GM23338 (cell line): ENCODE results near the gene CACNA1F. TPM values are rescaled to one million over a fixed set of nuclear protein-coding genes. Genes with fewer than 3 reads are reported as not detected.

ENCODE experiments used
- ATAC-seq: fragments of 200-7000 bp; cut with Tn5 transposase; 3 replicates; pipeline ENCODE4 v1.9.1; 2020
- DNase-seq: peaks from one replicate; pipeline ENCODE4 v3.0.0-alpha.2; 2015; ENCODE audit warnings: low spot score
- H2AFZ ChIP-seq: fragments of 200-600 bp; sonication (generic); 2 replicates; pipeline ENCODE4 v1.8.0; 2016; ENCODE audit warnings: antibody characterized with exemption, mild to moderate bottlenecking, moderate library complexity
- H3F3A ChIP-seq: fragments of 200-600 bp; sonication (generic); replicated peaks from 2 replicates; pipeline ENCODE4 v1.8.0; 2017; ENCODE audit warnings: antibody characterized with exemption, mixed run types, low read depth
- H3K27ac ChIP-seq: fragments of 200-600 bp; sonication (generic); 2 replicates; pipeline ENCODE4 v1.6.1; 2016; ENCODE audit warnings: low read depth
- H3K27me3 ChIP-seq: fragments of 200-600 bp; sonication (generic); 2 replicates; pipeline ENCODE4 v1.8.0; 2016; ENCODE audit warnings: mild to moderate bottlenecking, mixed run types, moderate library complexity; ENCODE audit not compliant: insufficient read depth
- H3K36me3 ChIP-seq: fragments of 200-600 bp; sonication (generic); 2 replicates; pipeline ENCODE4 v1.8.0; 2016; ENCODE audit warnings: mild to moderate bottlenecking; ENCODE audit not compliant: insufficient read depth
- H3K4me1 ChIP-seq: fragments of 200-600 bp; sonication (generic); 2 replicates; pipeline ENCODE4 v1.8.0; 2016; ENCODE audit warnings: mild to moderate bottlenecking, moderate library complexity; ENCODE audit not compliant: insufficient read depth
- H3K4me2 ChIP-seq: fragments of 200-600 bp; sonication (generic); 2 replicates; pipeline ENCODE4 v1.7.1; 2017; ENCODE audit warnings: mixed run types
- H3K4me3 ChIP-seq: fragments of 200-600 bp; sonication (generic); 2 replicates; pipeline ENCODE4 v1.6.1; 2016; ENCODE audit warnings: mixed run types
- H3K79me2 ChIP-seq: fragments of 200-600 bp; sonication (generic); replicated peaks from 2 replicates; pipeline ENCODE4 v1.8.0; 2017; ENCODE audit warnings: mild to moderate bottlenecking; ENCODE audit not compliant: insufficient read depth
- H3K9me2 ChIP-seq: fragments of 200-600 bp; sonication (generic); 2 replicates; pipeline ENCODE4 v1.8.0; 2017; ENCODE audit not compliant: insufficient read depth
- H4K20me1 ChIP-seq: fragments of 200-600 bp; sonication (generic); replicated peaks from 2 replicates; pipeline ENCODE4 v1.8.0; 2017; ENCODE audit warnings: mild to moderate bottlenecking; ENCODE audit not compliant: insufficient read depth
- H3K27ac Mint-ChIP-seq: 2 replicates; pipeline ENCODE4 v1.8.0; 2020; ENCODE audit warnings: inconsistent platforms, mild to moderate bottlenecking, moderate library complexity, mixed read lengths
- H3K27me3 Mint-ChIP-seq: 3 replicates; pipeline ENCODE4 v1.8.0; 2022; ENCODE audit warnings: low read depth, mild to moderate bottlenecking, moderate library complexity, mixed read lengths, inconsistent platforms; ENCODE audit not compliant: insufficient read depth, poor library complexity
- H3K36me3 Mint-ChIP-seq: 3 replicates; pipeline ENCODE4 v1.8.0; 2021; ENCODE audit warnings: low read depth, mild to moderate bottlenecking, inconsistent platforms, moderate library complexity, mixed read lengths
- H3K4me1 Mint-ChIP-seq: 3 replicates; pipeline ENCODE4 v1.8.0; 2020; ENCODE audit warnings: mild to moderate bottlenecking, inconsistent platforms, mixed read lengths
- H3K4me3 Mint-ChIP-seq: 3 replicates; pipeline ENCODE4 v1.8.0; 2021; ENCODE audit warnings: moderate library complexity, mild to moderate bottlenecking, inconsistent platforms, mixed read lengths
- H3K9me3 Mint-ChIP-seq: 3 replicates; pipeline ENCODE4 v1.8.0; 2020; ENCODE audit warnings: moderate library complexity, mild to moderate bottlenecking, inconsistent platforms, mixed read lengths
- CREB1 ChIP-seq: fragments of 250-450 bp; sonication (Bioruptor Pico); IDR thresholded peaks from 2 replicates; pipeline ENCODE4 v1.5.0; 2020; ENCODE audit warnings: low read depth, mild to moderate bottlenecking, moderate library complexity
- EZH2phosphoT487 ChIP-seq: fragments of 200-600 bp; sonication (generic); IDR thresholded peaks from one replicate; pipeline ENCODE4 v1.8.1; 2018; ENCODE audit warnings: antibody characterized with exemption; ENCODE audit not compliant: unreplicated experiment
- JUNB ChIP-seq: IDR thresholded peaks from one replicate; pipeline ENCODE4 v1.6.1; 2016; ENCODE audit warnings: antibody characterized with exemption; ENCODE audit not compliant: unreplicated experiment
- NANOG ChIP-seq: IDR thresholded peaks from 2 replicates; pipeline ENCODE4 v1.6.1; 2016; ENCODE audit warnings: antibody characterized with exemption, borderline replicate concordance
- POLR2AphosphoS5 ChIP-seq: IDR thresholded peaks from 2 replicates; pipeline ENCODE4 v1.6.1; 2016; ENCODE audit warnings: antibody characterized with exemption, low read depth
- STAT1 ChIP-seq: IDR thresholded peaks from one replicate; pipeline ENCODE4 v1.6.1; 2016; ENCODE audit warnings: antibody characterized with exemption; ENCODE audit not compliant: unreplicated experiment
- ZNF114 ChIP-seq: fragments of 250-450 bp; sonication (Bioruptor Pico); IDR thresholded peaks from 2 replicates; pipeline ENCODE4 v1.5.0; 2020; ENCODE audit warnings: mild to moderate bottlenecking, moderate library complexity
- ZNF331 ChIP-seq: fragments of 250-450 bp; sonication (Bioruptor Pico); IDR thresholded peaks from 2 replicates; pipeline ENCODE4 v1.5.0; 2020; ENCODE audit warnings: low read depth, mild to moderate bottlenecking, moderate library complexity
- polyA plus RNA-seq: library from polyadenylated mRNA; unstranded; fragments of >200 nt; fragmentation: Nextera tagmentation; extraction: Ambion mirVana; gene quantifications from 2 replicates; pipeline ENCODE4 v1.2.1, GENCODE V29; 2016
- total RNA-seq: library from RNA; depleted of rRNA; stranded (reverse); fragments of >200 nt; shearing (Covaris generic); gene quantifications from 2 replicates; pipeline ENCODE4 v1.2.3, GENCODE V29; 2014
- TF ChIP-seq, protein P1 (sequence below): IDR thresholded peaks from 2 replicates; pipeline ENCODE4 v1.6.1; 2016; ENCODE audit warnings: antibody characterized with exemption

Gene CACNA1F
- total and polyA plus RNA-seq, 2 experiments from 2014 or later: 0.44 to 0.90 TPM

DNA sequence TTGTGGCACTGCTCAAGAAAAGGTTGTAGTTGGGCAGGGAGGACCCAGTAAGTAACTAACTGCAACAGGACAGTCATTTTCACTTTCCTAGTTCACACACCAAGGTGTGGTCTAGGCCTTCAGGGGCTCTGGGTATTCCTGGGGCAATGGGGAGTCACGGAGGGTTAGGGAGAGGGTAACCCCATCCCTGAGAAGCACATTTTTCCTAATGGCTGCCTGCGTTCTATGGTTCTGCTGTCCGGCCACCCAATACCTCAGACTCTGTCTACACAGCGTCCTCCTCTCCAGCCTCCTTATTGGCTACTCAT, 35.5 kb upstream of the CACNA1F start:
- H3K27ac ChIP-seq: peak overlapping the region; percentile 87
- H3K36me3 ChIP-seq: no peaks in the 10 kb centered on the region
- H3K9me2 ChIP-seq: no peaks in the 10 kb centered on the region
- H3K36me3 Mint-ChIP-seq: peaks cover 20% of the 10 kb centered on the region; the same call in 2 of the 3 replicates
- H3K27me3 Mint-ChIP-seq: peaks cover 7% of the 10 kb centered on the region
- H4K20me1 ChIP-seq: no peaks in the 10 kb centered on the region; the same call in 1 of the 2 replicates
- H3K4me1 Mint-ChIP-seq: peaks cover 28% of the 10 kb centered on the region
- DNase-seq (no peak), ATAC-seq (no peak)
- peak overlapping the region; percentile 96 for H3K4me3 Mint-ChIP-seq
- no peaks in the 10 kb centered on the region for H3F3A ChIP-seq
- peak overlapping the region; percentile 96 for H3K27ac Mint-ChIP-seq
- H3K79me2 ChIP-seq: peaks cover 29% of the 10 kb centered on the region
- no peaks in the 10 kb centered on the region for H3K27me3 ChIP-seq
- peaks cover 3% of the 10 kb centered on the region; the same call in 1 of the 2 replicates for H3K4me1 ChIP-seq
- no peak overlapping the region for H2AFZ ChIP-seq
- TF ChIP-seq, protein P1, sequence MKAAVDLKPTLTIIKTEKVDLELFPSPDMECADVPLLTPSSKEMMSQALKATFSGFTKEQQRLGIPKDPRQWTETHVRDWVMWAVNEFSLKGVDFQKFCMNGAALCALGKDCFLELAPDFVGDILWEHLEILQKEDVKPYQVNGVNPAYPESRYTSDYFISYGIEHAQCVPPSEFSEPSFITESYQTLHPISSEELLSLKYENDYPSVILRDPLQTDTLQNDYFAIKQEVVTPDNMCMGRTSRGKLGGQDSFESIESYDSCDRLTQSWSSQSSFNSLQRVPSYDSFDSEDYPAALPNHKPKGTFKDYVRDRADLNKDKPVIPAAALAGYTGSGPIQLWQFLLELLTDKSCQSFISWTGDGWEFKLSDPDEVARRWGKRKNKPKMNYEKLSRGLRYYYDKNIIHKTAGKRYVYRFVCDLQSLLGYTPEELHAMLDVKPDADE: no peak
- no peak for TF ChIP-seq ZNF114 (CRISPR knock-in tag)
- TF ChIP-seq POLR2AphosphoS5: no peak
- no peak for TF ChIP-seq CREB1
- no peak for TF ChIP-seq ZNF331 (CRISPR knock-in tag)
- H3K9me3 Mint-ChIP-seq: no peaks in the 10 kb centered on the region; the same call in 1 of the 3 replicates
- peak overlapping the region; percentile 79 for H3K4me2 ChIP-seq
- H3K4me3 ChIP-seq: peak overlapping the region; percentile 58

DNA sequence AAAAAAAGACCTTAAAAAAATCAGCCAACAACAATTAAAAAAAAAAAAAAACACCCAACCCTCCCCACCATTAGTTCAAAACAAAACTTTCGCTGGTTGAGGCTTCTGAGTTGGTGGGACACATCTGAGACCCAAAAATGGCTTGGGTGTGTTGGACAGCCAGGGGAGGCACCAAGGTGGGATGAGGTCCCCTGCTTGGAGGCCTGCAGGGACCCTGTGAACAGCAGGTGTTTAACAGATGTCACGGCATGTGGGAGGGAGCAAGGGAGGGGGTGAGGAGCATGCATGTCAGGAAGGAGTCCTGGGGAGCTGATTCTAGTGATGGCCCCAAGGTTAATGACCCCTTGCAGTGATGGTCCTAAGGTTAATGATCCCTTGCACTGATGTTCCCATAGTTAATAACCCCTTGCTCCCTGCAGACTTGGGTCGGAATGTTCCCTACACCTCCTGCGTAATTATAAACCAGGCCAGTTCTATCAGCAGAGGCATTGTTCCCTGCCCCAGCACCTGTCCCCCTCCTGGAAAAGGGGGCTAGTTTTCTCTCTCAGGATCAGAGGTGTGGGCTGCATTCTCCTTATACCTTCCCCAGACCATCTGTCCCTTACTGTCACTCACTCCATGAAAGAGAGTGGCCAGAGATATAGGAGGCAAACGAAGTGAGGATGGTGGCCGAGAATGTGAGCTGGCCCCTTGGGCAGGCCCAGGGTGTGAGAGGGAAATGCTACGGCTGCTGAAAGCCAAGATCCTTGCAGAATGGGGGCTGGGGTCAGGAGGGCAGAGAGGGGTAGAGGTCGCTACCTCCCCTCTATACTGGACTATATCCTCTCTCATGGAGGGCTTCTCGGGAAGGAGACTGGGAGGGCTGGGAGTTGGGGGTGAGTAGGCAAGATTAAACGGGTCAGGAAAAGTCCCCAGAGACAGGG, 33.6 kb upstream of the CACNA1F start:
- no peak overlapping the region for H2AFZ ChIP-seq
- H3K9me3 Mint-ChIP-seq: no peaks in the 10 kb centered on the region; the same call in 1 of the 3 replicates
- no peak overlapping the region for H3K4me3 Mint-ChIP-seq
- H3K36me3 Mint-ChIP-seq: peaks cover 11% of the 10 kb centered on the region; the same call in 2 of the 3 replicates
- no peak overlapping the region for H3K27ac ChIP-seq
- H3K27me3 Mint-ChIP-seq: peaks cover 7% of the 10 kb centered on the region
- TF ChIP-seq STAT1 (no peak), JUNB (no peak), EZH2phosphoT487 (no peak)
- H3K4me1 ChIP-seq: peaks cover under 1% of the 10 kb centered on the region; the same call in 1 of the 2 replicates
- H3K27me3 ChIP-seq: no peaks in the 10 kb centered on the region
- no peak overlapping the region for H3K4me3 ChIP-seq
- H4K20me1 ChIP-seq: no peaks in the 10 kb centered on the region
- no peaks in the 10 kb centered on the region for H3K9me2 ChIP-seq
- ATAC-seq (no peak), DNase-seq (no peak)
- H3K27ac Mint-ChIP-seq: no peak overlapping the region
- no peak overlapping the region for H3K4me2 ChIP-seq
- peaks cover 13% of the 10 kb centered on the region for H3K79me2 ChIP-seq
- H3K4me1 Mint-ChIP-seq: peaks cover 23% of the 10 kb centered on the region
- H3K36me3 ChIP-seq: no peaks in the 10 kb centered on the region
- H3F3A ChIP-seq: no peaks in the 10 kb centered on the region

DNA sequence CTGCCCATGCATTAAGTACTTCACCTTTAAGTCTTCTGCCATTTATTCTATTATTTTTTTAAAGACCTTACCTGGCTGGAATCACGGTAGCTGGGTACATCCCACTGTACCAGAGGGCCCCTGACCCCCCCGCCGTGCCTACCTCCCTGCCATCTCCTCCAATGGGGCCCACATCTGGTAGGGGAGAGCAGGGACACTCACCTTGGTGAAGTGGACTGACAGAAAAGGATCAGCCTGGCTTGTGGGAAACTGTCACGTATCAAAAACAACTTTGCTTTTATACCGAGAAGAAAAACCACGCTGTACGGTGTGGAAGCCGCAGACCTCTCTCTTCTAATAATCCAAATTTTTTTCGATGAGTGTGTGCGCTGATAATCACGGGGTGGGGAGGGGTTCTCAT, 31.3 kb upstream of the CACNA1F start, which contains the start of gene FOXP3:
Gene FOXP3 (minus strand): TSS at position 251 of the 400 bp plus-strand sequence. CDS start 6,205 bp downstream, outside the sequence.
- H3K4me1 ChIP-seq: no peaks in the 10 kb centered on the region
- Mint-ChIP-seq H3K27ac (no peak within 1 kb of the TSS), H3K27me3 (peaks cover 8% of the 10 kb centered on the region), H3K4me3 (no peak within 1 kb of the TSS; the same call in 2 of the 3 replicates), H3K4me1 (peaks cover 14% of the 10 kb centered on the region), H3K9me3 (no peaks in the 10 kb centered on the region; the same call in 1 of the 3 replicates), H3K36me3 (no peaks in the 10 kb centered on the region)
- H3K79me2 ChIP-seq: no peaks in the 10 kb centered on the region
- ATAC-seq: no peak
- no peak within 1 kb of the TSS for H3K4me3 ChIP-seq
- H3F3A ChIP-seq: no peaks in the 10 kb centered on the region
- H4K20me1 ChIP-seq: no peaks in the 10 kb centered on the region
- no peaks in the 10 kb centered on the region for H3K9me2 ChIP-seq
- no peak within 1 kb of the TSS for H3K4me2 ChIP-seq
- H3K27ac ChIP-seq: no peak within 1 kb of the TSS
- no peak for DNase-seq
- H2AFZ ChIP-seq: no peak within 1 kb of the TSS
- no peaks in the 10 kb centered on the region for H3K27me3 ChIP-seq
- H3K36me3 ChIP-seq: no peaks in the 10 kb centered on the region
- TF ChIP-seq, protein P1: no peak
- TF ChIP-seq EZH2phosphoT487 (no peak), NANOG (no peak), ZNF114 (CRISPR knock-in tag) (no peak), POLR2AphosphoS5 (no peak)
